ENCODE measurements around the gene TMEM167B. TPM values are rescaled to one million over a fixed set of nuclear protein-coding genes. Genes with fewer than 3 reads are reported as not detected.

Gene TMEM167B
- total RNA-seq, 1 donor from 2014 or later: 41.0 TPM

GRCh38 chr1:109080441-109081082 lies 10.0 kb upstream of the TMEM167B start:
- no peak for DNase-seq (ENCODE audit: low spot score)

- no peak for DNase-seq (ENCODE audit: low spot score)
Observed at GRCh38 chr1:109083501-109083900, 7.1 kb upstream of the TMEM167B start.

GRCh38 chr1:109083923-109084322 lies 6.6 kb upstream of the TMEM167B start:
- no peak for DNase-seq (ENCODE audit: low spot score)

- DNase-seq (ENCODE audit: low spot score): no peak
Observed at GRCh38 chr1:109084563-109085517, 5.7 kb upstream of the TMEM167B start.

GRCh38 chr1:109089242-109090015 lies 1.1 kb upstream of the TMEM167B start:
- DNase-seq (ENCODE audit: low spot score): no peak

- no peak for DNase-seq (ENCODE audit: low spot score)
Observed at GRCh38 chr1:109091078-109091838, 694 bp downstream of the TMEM167B start.

DNA sequence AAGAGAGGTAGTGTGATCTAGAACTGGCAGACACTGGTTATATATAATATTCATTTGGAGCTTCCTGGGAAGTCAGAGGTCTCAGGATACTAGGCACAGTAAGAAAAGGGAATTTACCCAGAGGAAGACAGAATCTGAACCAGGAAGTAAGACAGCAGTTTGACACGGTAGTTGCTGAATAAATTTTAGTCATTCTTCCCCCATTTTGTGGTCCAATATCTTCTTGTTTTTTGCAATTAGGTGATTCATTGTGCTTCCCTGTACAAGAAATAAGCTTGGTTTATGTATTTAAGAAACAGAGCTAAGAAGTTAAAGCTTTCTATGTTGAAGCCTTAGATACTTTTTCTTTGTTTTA lies 1.3 kb downstream of the TMEM167B start:
- DNase-seq (ENCODE audit: low spot score): no peak

GRCh38 chr1:109094377-109094803 lies 3.8 kb downstream of the TMEM167B start:
- no peak for DNase-seq (ENCODE audit: low spot score)

DNA sequence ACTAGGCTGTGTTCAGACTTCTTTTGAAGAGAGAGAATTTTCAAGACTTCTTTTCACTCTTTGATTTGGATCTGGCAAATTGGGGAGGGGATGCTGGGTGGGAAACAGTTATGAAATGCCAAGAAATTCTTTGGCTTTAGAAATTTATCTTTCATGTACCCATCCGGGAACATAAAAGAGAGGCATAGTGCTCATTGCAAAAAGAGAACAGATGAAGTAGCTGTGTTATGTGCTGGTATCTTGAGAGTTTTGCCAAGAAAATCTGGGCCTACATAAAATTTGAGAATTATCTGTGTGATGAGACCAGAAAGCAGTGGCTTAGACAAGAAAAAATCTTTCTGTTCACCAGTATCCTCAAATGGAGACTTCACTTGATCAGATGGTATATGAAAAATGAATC lies 4.3 kb downstream of the TMEM167B start:
- DNase-seq (ENCODE audit: low spot score): no peak

DNA sequence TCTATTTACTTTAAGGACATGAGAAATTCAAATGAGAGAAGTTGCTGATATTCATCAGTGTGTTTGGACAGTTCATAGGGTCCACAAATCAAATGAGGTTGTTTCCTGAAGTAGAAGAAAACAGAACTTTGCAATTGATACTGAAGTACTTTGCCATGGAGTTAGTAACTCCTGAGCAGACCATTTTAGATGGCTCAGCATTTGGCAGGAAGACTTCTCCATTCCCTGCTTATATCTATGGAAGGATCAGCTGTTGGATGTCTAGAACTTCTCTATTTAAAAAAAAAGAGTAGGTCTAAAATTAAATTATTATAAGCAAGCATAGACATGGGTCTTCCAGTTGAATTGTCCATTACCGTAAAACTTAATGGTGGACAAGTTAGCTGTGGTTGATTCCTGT lies 5.1 kb downstream of the TMEM167B start:
- no peak for DNase-seq (ENCODE audit: low spot score)

GRCh38 chr1:109096120-109096519 lies 5.6 kb downstream of the TMEM167B start:
- no peak for DNase-seq (ENCODE audit: low spot score)

GRCh38 chr1:109099938-109100773 lies 9.6 kb downstream of the TMEM167B start:
- peak; percentile 98 for DNase-seq (ENCODE audit: low spot score)

- DNase-seq (ENCODE audit: low spot score): no peak
Observed at GRCh38 chr1:109104364-109105151, 14.0 kb downstream of the TMEM167B start.

GRCh38 chr1:109105881-109106280 lies 15.3 kb downstream of the TMEM167B start:
- DNase-seq (ENCODE audit: low spot score): no peak

DNA sequence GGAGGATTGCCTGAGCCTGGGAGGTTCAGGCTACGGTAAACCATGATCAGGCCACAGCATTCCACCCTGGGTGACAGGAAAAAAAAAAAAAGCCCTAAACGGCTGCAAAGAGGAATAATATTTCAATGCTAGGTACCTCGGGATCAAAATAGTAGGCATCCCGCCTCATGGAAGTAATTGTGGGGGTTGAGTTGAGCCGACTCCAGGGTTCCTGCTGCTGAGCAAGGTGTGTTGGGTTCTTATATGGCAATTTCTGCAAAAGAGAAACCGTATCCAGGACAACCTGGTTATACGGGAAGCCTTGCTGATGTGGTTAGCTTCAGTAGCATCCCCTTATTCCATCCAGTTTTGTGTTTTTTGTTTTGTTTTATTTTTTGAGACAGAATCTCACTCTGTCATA lies 17.2 kb downstream of the TMEM167B start:
- DNase-seq (ENCODE audit: low spot score): no peak

DNA sequence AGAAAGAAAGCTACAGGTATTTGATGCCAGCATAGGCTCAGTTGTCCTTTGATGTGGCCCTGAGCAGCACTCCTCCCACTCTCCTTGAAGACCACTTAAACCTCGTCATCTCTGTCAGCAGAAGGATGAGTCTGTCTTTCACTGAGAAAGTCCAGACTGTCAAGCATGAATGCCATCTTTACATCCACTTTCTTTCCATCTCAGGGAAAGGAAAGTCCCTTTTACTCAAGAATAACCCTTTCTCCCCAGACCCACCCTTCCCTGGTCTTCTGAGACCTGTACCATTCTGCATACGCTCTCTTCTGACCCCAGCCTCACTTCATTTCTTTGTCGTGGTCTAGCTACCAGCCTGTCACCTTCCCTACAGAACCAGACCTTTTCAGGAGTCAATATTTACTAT lies 19.3 kb downstream of the TMEM167B start:
- no peak for DNase-seq (ENCODE audit: low spot score)

- DNase-seq (ENCODE audit: low spot score): no peak
Observed at GRCh38 chr1:109111386-109112055, 21.0 kb downstream of the TMEM167B start.

GRCh38 chr1:109112056-109112651 lies 21.6 kb downstream of the TMEM167B start:
- DNase-seq (ENCODE audit: low spot score): no peak

Measured in mesenteric fat pad (tissue), 1 donor.